HEK293 (cell line): ENCODE results near the gene XNDC1N.
A peak's percentile ranks its signal among the peaks of the same experiment; 100 is the strongest.

Experiments used
- SETDB1 ChIP-seq: IDR thresholded peaks from one replicate; pipeline ENCODE4 v1.6.1; 2017; ENCODE audit warnings: mild to moderate bottlenecking, low read length, moderate library complexity, mixed read lengths; ENCODE audit not compliant: insufficient read length
- ZNF292 ChIP-seq: fragments of 450-650 bp; formaldehyde crosslinking; IDR thresholded peaks from 2 replicates; pipeline ENCODE4 v1.5.1; 2016; ENCODE audit warnings: low read depth, missing biosample characterization, missing genetic modification characterization, borderline replicate concordance
- ZNF426 ChIP-seq: fragments of 450-650 bp; formaldehyde crosslinking; IDR thresholded peaks from 2 replicates; pipeline ENCODE4 v1.5.1; 2017; ENCODE audit warnings: missing biosample characterization, missing genetic modification characterization, mild to moderate bottlenecking, inconsistent platforms, moderate library complexity
- TF ChIP-seq, protein P1 (sequence below): fragments of 450-650 bp; formaldehyde crosslinking; IDR thresholded peaks from 2 replicates; pipeline ENCODE4 v1.5.1; 2016; ENCODE audit warnings: missing biosample characterization, missing genetic modification characterization

GRCh38 chr11:71977743-71978418 lies 49.5 kb upstream of the XNDC1N start:
- TF ChIP-seq ZNF426 (no peak), SETDB1 (no peak), ZNF292 (no peak)
- TF ChIP-seq, protein P1, sequence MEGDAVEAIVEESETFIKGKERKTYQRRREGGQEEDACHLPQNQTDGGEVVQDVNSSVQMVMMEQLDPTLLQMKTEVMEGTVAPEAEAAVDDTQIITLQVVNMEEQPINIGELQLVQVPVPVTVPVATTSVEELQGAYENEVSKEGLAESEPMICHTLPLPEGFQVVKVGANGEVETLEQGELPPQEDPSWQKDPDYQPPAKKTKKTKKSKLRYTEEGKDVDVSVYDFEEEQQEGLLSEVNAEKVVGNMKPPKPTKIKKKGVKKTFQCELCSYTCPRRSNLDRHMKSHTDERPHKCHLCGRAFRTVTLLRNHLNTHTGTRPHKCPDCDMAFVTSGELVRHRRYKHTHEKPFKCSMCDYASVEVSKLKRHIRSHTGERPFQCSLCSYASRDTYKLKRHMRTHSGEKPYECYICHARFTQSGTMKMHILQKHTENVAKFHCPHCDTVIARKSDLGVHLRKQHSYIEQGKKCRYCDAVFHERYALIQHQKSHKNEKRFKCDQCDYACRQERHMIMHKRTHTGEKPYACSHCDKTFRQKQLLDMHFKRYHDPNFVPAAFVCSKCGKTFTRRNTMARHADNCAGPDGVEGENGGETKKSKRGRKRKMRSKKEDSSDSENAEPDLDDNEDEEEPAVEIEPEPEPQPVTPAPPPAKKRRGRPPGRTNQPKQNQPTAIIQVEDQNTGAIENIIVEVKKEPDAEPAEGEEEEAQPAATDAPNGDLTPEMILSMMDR (tag by site-specific recombination) = 0 out of 2 replicates have a peak, but pooled peaks have one; percentile 33
